ENCODE data around the gene SMARCD1. TPM values are rescaled to one million over a fixed set of nuclear protein-coding genes. Genes with fewer than 3 reads are reported as not detected.

Gene SMARCD1
- 53.0 and 85.0 TPM in 2 replicates for total RNA-seq

GRCh38 chr12:50084775-50085614 is at the start of gene SMARCD1:
Gene SMARCD1, plus strand, starts transcription at chr12:50085342. Its CDS starts 28 bp downstream, at chr12:50085370.
- peak; percentile 77 for DNase-seq (ENCODE audit: low read depth)

- DNase-seq (ENCODE audit: low read depth), result no peak
Measured at GRCh38 chr12:50038336-50038735, 46.8 kb upstream of the SMARCD1 start.

GRCh38 chr12:50039151-50039835 is 45.8 kb upstream of the SMARCD1 start:
- peak; percentile 39 for DNase-seq (ENCODE audit: low read depth)

GRCh38 chr12:50040657-50041056 is 44.5 kb upstream of the SMARCD1 start:
- DNase-seq (ENCODE audit: low read depth), result no peak

GRCh38 chr12:50041062-50041860 is 43.9 kb upstream of the SMARCD1 start:
- no peak for DNase-seq (ENCODE audit: low read depth)

GRCh38 chr12:50041962-50042361 is 43.2 kb upstream of the SMARCD1 start:
- DNase-seq (ENCODE audit: low read depth), result no peak

GRCh38 chr12:50042693-50043092 is 42.4 kb upstream of the SMARCD1 start:
- no peak for DNase-seq (ENCODE audit: low read depth)

- no peak for DNase-seq (ENCODE audit: low read depth)
Measured at GRCh38 chr12:50043308-50043707, 41.8 kb upstream of the SMARCD1 start.

- no peak for DNase-seq (ENCODE audit: low read depth)
Measured at GRCh38 chr12:50043854-50044253, 41.3 kb upstream of the SMARCD1 start.

- no peak for DNase-seq (ENCODE audit: low read depth)
Measured at GRCh38 chr12:50047693-50048250, 37.4 kb upstream of the SMARCD1 start.

GRCh38 chr12:50049254-50050118 is 35.7 kb upstream of the SMARCD1 start:
- DNase-seq (ENCODE audit: low read depth), result no peak

- no peak for DNase-seq (ENCODE audit: low read depth)
Measured at GRCh38 chr12:50050119-50050385, 35.1 kb upstream of the SMARCD1 start.

GRCh38 chr12:50050410-50051098 is 34.6 kb upstream of the SMARCD1 start:
- no peak for DNase-seq (ENCODE audit: low read depth)

GRCh38 chr12:50051101-50051806 is 33.9 kb upstream of the SMARCD1 start:
- DNase-seq (ENCODE audit: low read depth), result no peak

GRCh38 chr12:50052544-50052943 is 32.6 kb upstream of the SMARCD1 start:
- DNase-seq (ENCODE audit: low read depth), result no peak

- no peak for DNase-seq (ENCODE audit: low read depth)
Measured at GRCh38 chr12:50052964-50053363, 32.2 kb upstream of the SMARCD1 start.

- no peak for DNase-seq (ENCODE audit: low read depth)
Measured at GRCh38 chr12:50053583-50053982, 31.6 kb upstream of the SMARCD1 start.

GRCh38 chr12:50055831-50056638 is 29.1 kb upstream of the SMARCD1 start:
- DNase-seq (ENCODE audit: low read depth), result peak; percentile 32

- no peak for DNase-seq (ENCODE audit: low read depth)
Measured at GRCh38 chr12:50056639-50056976, 28.5 kb upstream of the SMARCD1 start.
